ENCODE measurements around the gene SHROOM3.

DNA sequence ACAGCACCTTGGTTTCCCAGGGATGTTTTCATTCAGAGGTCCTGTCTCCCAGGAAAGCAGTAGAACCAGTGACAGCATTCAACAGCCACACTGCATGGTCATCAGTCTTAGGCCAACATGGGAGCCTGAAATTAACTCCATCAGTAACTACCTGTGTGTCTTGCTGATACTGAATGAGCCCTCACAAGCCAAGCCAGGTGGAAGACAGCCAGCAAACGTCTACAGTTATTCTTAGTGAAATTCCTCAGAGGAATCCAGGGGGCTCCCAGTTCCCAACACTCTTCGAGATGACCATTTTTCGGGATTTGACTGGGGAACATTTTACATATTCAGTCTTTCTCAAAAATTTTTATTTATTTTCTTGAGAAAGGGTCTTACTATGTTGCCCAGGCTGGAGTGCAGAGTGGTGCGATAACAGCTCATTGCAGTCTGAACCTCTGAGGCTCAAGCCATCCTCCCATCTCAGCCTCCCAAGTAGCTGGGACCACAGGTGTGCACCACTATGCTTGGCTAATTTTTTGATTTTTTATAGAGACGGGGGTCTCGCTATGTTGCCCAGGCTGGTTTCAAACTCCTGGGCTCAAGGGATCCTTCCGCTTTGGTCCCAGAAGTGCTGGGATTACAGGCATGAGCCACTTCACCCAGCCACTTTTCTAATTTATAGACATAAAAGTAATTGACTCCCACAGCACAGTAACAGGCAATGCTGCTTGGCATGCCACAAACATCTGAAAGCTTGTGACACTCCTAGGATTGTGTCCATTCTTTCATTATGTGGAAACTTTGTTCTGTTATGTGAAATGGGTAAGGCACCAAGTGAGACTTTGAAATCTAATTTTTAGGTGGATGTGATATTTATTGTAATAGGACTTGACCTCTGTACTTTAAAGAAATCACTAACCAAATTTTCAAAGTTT lies 346.0 kb downstream of the SHROOM3 start:
- no peak for TF ChIP-seq POLR2A (IDR thresholded peaks at IDR 0.05; ENCODE audit: low read length)
- no peak for TF ChIP-seq GATA1 (IDR thresholded peaks at IDR 0.05; ENCODE audit: low read depth, low read length)

Data from erythroblast (primary cell).